Vagina (tissue), 2 donors: ENCODE measurements around the gene NTM.

ENCODE experiments used
- POLR2AphosphoS5 ChIP-seq, 2 donors: sonication (generic); formaldehyde crosslinking; IDR thresholded peaks; one replicate each; pipeline ENCODE4 v1.9.0; 2017; ENCODE audit warnings: antibody characterized with exemption in 2 of 2, mild to moderate bottlenecking in 2 of 2, low read depth in 1 of 2; ENCODE audit not compliant: insufficient read depth in 1 of 2
- TF ChIP-seq, protein P1 (sequence below), 3 experiments: fragments of 450-650 bp in 2 of 3; fragments of 200-600 bp in 1 of 3; sonication (generic) in 1 of 3; IDR thresholded peaks; one replicate each; pipeline ENCODE4 v1.5.1; 2017 to 2019; ENCODE audit warnings: antibody characterized with exemption in 3 of 3, mild to moderate bottlenecking in 2 of 3, moderate library complexity in 2 of 3

DNA sequence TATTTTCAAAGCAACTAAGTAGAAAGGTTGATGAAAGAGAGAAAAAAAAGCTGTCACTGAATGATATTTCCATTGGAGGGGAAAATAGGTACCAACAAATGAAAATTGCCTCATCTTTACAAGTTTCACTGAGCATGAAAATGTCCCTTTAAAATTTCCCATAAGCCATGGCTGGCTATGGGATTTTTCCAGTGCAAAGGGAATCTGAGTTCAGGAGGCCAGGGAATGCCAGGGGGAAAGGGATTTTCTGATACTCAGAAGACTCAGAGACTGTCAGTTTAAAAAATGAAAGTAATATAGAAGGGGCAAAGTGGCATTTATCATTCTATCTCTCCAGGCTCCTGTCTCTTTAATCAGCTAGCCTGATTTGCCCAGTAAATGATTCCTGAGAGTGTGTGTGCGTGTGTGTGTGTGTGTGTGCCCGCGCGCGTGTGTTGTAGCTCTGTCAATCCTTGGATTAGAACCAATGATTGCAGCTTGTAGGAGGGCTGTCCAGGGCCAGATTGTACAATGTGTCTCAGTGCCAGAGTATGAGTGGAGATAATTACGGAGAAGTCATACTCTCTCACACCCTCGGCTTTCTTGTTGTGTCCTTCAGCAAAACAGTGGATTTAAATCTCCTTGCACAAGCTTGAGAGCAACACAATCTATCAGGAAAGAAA, at the start of gene NTM:
- TF ChIP-seq POLR2AphosphoS5 (IDR thresholded peaks at IDR 0.05; ENCODE audit: insufficient read depth in 1 of 2, low read depth in 1 of 2): no peak
- TF ChIP-seq, protein P1, sequence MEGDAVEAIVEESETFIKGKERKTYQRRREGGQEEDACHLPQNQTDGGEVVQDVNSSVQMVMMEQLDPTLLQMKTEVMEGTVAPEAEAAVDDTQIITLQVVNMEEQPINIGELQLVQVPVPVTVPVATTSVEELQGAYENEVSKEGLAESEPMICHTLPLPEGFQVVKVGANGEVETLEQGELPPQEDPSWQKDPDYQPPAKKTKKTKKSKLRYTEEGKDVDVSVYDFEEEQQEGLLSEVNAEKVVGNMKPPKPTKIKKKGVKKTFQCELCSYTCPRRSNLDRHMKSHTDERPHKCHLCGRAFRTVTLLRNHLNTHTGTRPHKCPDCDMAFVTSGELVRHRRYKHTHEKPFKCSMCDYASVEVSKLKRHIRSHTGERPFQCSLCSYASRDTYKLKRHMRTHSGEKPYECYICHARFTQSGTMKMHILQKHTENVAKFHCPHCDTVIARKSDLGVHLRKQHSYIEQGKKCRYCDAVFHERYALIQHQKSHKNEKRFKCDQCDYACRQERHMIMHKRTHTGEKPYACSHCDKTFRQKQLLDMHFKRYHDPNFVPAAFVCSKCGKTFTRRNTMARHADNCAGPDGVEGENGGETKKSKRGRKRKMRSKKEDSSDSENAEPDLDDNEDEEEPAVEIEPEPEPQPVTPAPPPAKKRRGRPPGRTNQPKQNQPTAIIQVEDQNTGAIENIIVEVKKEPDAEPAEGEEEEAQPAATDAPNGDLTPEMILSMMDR (IDR thresholded peaks at IDR 0.05): no peak
